Stimulated activated CD8-positive, alpha-beta memory T cell treated with anti-CD3 and anti-CD28 coated beads, Interleukin-2, amount 100 ng/mL, for 48 hours (primary cell): ENCODE measurements around the gene PLXNC1.

Experiments used
- DNase-seq, 2 donors: peaks; one replicate each; pipeline ENCODE4 v3.0.0-alpha.2; 2020; ENCODE audit warnings: low read depth in 2 of 2

PLXNC1 gene

DNA sequence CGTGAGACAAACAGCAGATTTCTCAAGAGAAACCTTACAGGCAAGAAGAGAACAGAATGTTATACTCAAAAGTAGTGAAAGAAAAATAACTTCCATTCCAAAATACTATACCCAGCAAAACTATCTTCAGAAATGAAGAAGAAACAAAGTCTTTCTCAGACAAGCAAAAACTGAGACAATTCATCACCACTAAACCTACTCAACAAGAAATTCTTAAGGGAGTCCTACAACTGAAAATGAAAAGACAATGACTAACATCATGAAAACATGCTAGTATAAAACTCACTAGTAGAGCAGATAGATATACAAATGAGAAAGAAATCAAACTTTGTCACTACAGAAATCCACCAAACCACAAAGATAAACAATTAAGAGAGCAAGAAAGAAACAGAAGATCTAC is 204.8 kb downstream of the PLXNC1 start:
- DNase-seq: no peak
